Central memory CD8-positive, alpha-beta T cell (primary cell): ENCODE results near the gene SIRT3.
"Not testable (repeated sequence)": the region's sequence is repeated elsewhere in the genome, so short reads cannot be mapped to it uniquely, and the experiment has no call there.

ENCODE experiments used
- ATAC-seq: fragments of 150-1000 bp; cut with Tn5 transposase; replicated peaks from 2 replicates; pipeline ENCODE4 v1.10.0; 2022; ENCODE audit warnings: mild to moderate bottlenecking, moderate FRiP score, moderate number of reproducible peaks; ENCODE audit not compliant: poor library complexity, severe bottlenecking; ENCODE audit errors: extremely low read depth
- DNase-seq, 2 donors: peaks; one replicate each; pipeline ENCODE4 v3.0.0; 2021; ENCODE audit warnings: low spot score in 2 of 2
- H3K27ac Mint-ChIP-seq: one replicate; pipeline ENCODE4 v1.8.0; 2022; ENCODE audit warnings: low read depth, mild to moderate bottlenecking, moderate library complexity, mixed read lengths
- H3K27me3 Mint-ChIP-seq: one replicate; pipeline ENCODE4 v1.8.0; 2022; ENCODE audit warnings: mixed read lengths
- H3K36me3 Mint-ChIP-seq: one replicate; pipeline ENCODE4 v1.8.0; 2022; ENCODE audit warnings: mild to moderate bottlenecking, moderate library complexity, mixed read lengths; ENCODE audit not compliant: insufficient read depth
- H3K4me1 Mint-ChIP-seq: one replicate; pipeline ENCODE4 v1.8.0; 2022; ENCODE audit warnings: mixed read lengths
- H3K4me3 Mint-ChIP-seq: one replicate; pipeline ENCODE4 v1.8.0; 2022; ENCODE audit warnings: mild to moderate bottlenecking, moderate library complexity, mixed read lengths
- H3K9me3 Mint-ChIP-seq: one replicate; pipeline ENCODE4 v1.8.0; 2022; ENCODE audit warnings: mixed read lengths

Gene SIRT3

GRCh38 chr11:199004-199581 is 37.0 kb downstream of the SIRT3 start:
- H3K4me1 Mint-ChIP-seq = peaks cover 24% of the 10 kb centered on the region
- H3K4me3 Mint-ChIP-seq = no peak overlapping the region
- DNase-seq (peak in 1 of 2 donors; percentile 12), ATAC-seq (no peak)
- no peaks in the 10 kb centered on the region for H3K9me3 Mint-ChIP-seq
- peaks cover 7% of the 10 kb centered on the region for H3K36me3 Mint-ChIP-seq
- peak overlapping the region; percentile 30 for H3K27ac Mint-ChIP-seq
- no peaks in the 10 kb centered on the region for H3K27me3 Mint-ChIP-seq

GRCh38 chr11:198236-198806 is 37.8 kb downstream of the SIRT3 start:
- Mint-ChIP-seq H3K4me3 (no peak overlapping the region), H3K36me3 (peaks cover 3% of the 10 kb centered on the region), H3K9me3 (no peaks in the 10 kb centered on the region), H3K27ac (peak overlapping the region; percentile 30), H3K27me3 (no peaks in the 10 kb centered on the region), H3K4me1 (peaks cover 16% of the 10 kb centered on the region)
- peak in 1 of 2 donors; percentile 11 for DNase-seq
- no peak for ATAC-seq

GRCh38 chr11:197741-198235 is 38.4 kb downstream of the SIRT3 start:
- DNase-seq (peak in 1 of 2 donors; percentile 11), ATAC-seq (no peak)
- H3K9me3 Mint-ChIP-seq = no peaks in the 10 kb centered on the region
- H3K4me3 Mint-ChIP-seq = no peak overlapping the region
- no peak overlapping the region for H3K27ac Mint-ChIP-seq
- peaks cover 3% of the 10 kb centered on the region for H3K36me3 Mint-ChIP-seq
- H3K27me3 Mint-ChIP-seq = no peaks in the 10 kb centered on the region
- H3K4me1 Mint-ChIP-seq = peaks cover 11% of the 10 kb centered on the region

- no peak for DNase-seq
These were observed 39.1 kb downstream of the SIRT3 start for GRCh38 chr11:196786-197731.

GRCh38 chr11:193481-193880 is 42.7 kb downstream of the SIRT3 start:
- not testable (repeated sequence) for H3K4me3 Mint-ChIP-seq, H3K27ac Mint-ChIP-seq
- DNase-seq = peak in 1 of 2 donors; percentile 11

More at GRCh38 chr11:196786-197731, 39.1 kb downstream of the SIRT3 start:
- no peak for ATAC-seq
- Mint-ChIP-seq H3K4me1 (peaks cover 8% of the 10 kb centered on the region), H3K27ac (no peak overlapping the region), H3K27me3 (no peaks in the 10 kb centered on the region), H3K9me3 (no peaks in the 10 kb centered on the region), H3K4me3 (no peak overlapping the region), H3K36me3 (peaks cover 3% of the 10 kb centered on the region)

GRCh38 chr11:192674-193128 is 43.4 kb downstream of the SIRT3 start, which contains the start of gene SCGB1C1:
Gene SCGB1C1, plus strand, starts transcription at chr11:193078. Its CDS starts 22 bp downstream, at chr11:193100.
- H3K4me3 Mint-ChIP-seq, DNase-seq, H3K27me3 Mint-ChIP-seq, H3K36me3 Mint-ChIP-seq, ATAC-seq, H3K9me3 Mint-ChIP-seq: not testable (repeated sequence)
- H3K27ac Mint-ChIP-seq = peak within 1 kb of the TSS; percentile 75
- H3K4me1 Mint-ChIP-seq = peaks cover 10% of the 10 kb centered on the region

More at GRCh38 chr11:193481-193880, 42.7 kb downstream of the SIRT3 start:
- peaks cover 10% of the 10 kb centered on the region for H3K4me1 Mint-ChIP-seq
- H3K36me3 Mint-ChIP-seq, H3K27me3 Mint-ChIP-seq, H3K9me3 Mint-ChIP-seq, ATAC-seq: not testable (repeated sequence)

- Mint-ChIP-seq H3K27ac (peak overlapping the region; percentile 75), H3K4me3 (peak overlapping the region; percentile 56)
These were observed 44.4 kb downstream of the SIRT3 start for GRCh38 chr11:191490-192478.

GRCh38 chr11:190546-190945 is 45.6 kb downstream of the SIRT3 start:
- not testable (repeated sequence) for H3K27me3 Mint-ChIP-seq, ATAC-seq, H3K4me3 Mint-ChIP-seq, H3K9me3 Mint-ChIP-seq, H3K36me3 Mint-ChIP-seq, H3K27ac Mint-ChIP-seq, DNase-seq
- H3K4me1 Mint-ChIP-seq = peaks cover 10% of the 10 kb centered on the region

More at GRCh38 chr11:191490-192478, 44.4 kb downstream of the SIRT3 start:
- peaks cover 10% of the 10 kb centered on the region for H3K4me1 Mint-ChIP-seq
- H3K36me3 Mint-ChIP-seq, H3K27me3 Mint-ChIP-seq, H3K9me3 Mint-ChIP-seq: not testable (repeated sequence)
- ATAC-seq (peak; percentile 73), DNase-seq (peak in 1 of 2 donors; percentile 37)

- peaks cover 10% of the 10 kb centered on the region for H3K4me1 Mint-ChIP-seq
- H3K4me3 Mint-ChIP-seq, H3K9me3 Mint-ChIP-seq, H3K36me3 Mint-ChIP-seq, H3K27ac Mint-ChIP-seq, H3K27me3 Mint-ChIP-seq: not testable (repeated sequence)
- ATAC-seq (peak; percentile 47), DNase-seq (peak in 1 of 2 donors; percentile 45)
These were observed 46.3 kb downstream of the SIRT3 start for GRCh38 chr11:189843-190311.

GRCh38 chr11:189200-189783 is 46.9 kb downstream of the SIRT3 start:
- H3K27me3 Mint-ChIP-seq, DNase-seq, ATAC-seq, H3K9me3 Mint-ChIP-seq, H3K36me3 Mint-ChIP-seq, H3K4me3 Mint-ChIP-seq, H3K27ac Mint-ChIP-seq: not testable (repeated sequence)
- H3K4me1 Mint-ChIP-seq = peaks cover 10% of the 10 kb centered on the region

GRCh38 chr11:180242-180641 is 55.9 kb downstream of the SIRT3 start:
- H3K36me3 Mint-ChIP-seq, H3K27me3 Mint-ChIP-seq, H3K27ac Mint-ChIP-seq, ATAC-seq, H3K9me3 Mint-ChIP-seq, DNase-seq, H3K4me3 Mint-ChIP-seq, H3K4me1 Mint-ChIP-seq: not testable (repeated sequence)
